Mononuclear cell (primary cell): ENCODE measurements around the gene TINAG. TPM values are rescaled to one million over a fixed set of nuclear protein-coding genes. Genes with fewer than 3 reads are reported as not detected.

ENCODE experiments used
- H3K27me3 ChIP-seq: 2 replicates; pipeline ENCODE4 v1.6.0; 2011; ENCODE audit warnings: low read length, control low read depth; ENCODE audit not compliant: insufficient read depth
- H3K4me1 ChIP-seq: 2 replicates; pipeline ENCODE4 v1.5.1; 2011; ENCODE audit warnings: mild to moderate bottlenecking, low read length, control low read depth; ENCODE audit not compliant: insufficient read depth
- H3K4me3 ChIP-seq: 2 replicates; pipeline ENCODE4 v1.5.1; 2011; ENCODE audit warnings: mild to moderate bottlenecking, low read length, moderate library complexity
- H3K9me3 ChIP-seq: 2 replicates; pipeline ENCODE4 v1.5.1; 2011; ENCODE audit warnings: low read depth, mild to moderate bottlenecking, control low read depth, low read length
- total RNA-seq: library from RNA; depleted of rRNA; stranded (reverse); fragments of >200 nt; gene quantifications from one replicate; pipeline ENCODE4 v1.2.3, GENCODE V29; 2012

TINAG gene, protein sequence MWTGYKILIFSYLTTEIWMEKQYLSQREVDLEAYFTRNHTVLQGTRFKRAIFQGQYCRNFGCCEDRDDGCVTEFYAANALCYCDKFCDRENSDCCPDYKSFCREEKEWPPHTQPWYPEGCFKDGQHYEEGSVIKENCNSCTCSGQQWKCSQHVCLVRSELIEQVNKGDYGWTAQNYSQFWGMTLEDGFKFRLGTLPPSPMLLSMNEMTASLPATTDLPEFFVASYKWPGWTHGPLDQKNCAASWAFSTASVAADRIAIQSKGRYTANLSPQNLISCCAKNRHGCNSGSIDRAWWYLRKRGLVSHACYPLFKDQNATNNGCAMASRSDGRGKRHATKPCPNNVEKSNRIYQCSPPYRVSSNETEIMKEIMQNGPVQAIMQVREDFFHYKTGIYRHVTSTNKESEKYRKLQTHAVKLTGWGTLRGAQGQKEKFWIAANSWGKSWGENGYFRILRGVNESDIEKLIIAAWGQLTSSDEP
- total RNA-seq = not detected

DNA sequence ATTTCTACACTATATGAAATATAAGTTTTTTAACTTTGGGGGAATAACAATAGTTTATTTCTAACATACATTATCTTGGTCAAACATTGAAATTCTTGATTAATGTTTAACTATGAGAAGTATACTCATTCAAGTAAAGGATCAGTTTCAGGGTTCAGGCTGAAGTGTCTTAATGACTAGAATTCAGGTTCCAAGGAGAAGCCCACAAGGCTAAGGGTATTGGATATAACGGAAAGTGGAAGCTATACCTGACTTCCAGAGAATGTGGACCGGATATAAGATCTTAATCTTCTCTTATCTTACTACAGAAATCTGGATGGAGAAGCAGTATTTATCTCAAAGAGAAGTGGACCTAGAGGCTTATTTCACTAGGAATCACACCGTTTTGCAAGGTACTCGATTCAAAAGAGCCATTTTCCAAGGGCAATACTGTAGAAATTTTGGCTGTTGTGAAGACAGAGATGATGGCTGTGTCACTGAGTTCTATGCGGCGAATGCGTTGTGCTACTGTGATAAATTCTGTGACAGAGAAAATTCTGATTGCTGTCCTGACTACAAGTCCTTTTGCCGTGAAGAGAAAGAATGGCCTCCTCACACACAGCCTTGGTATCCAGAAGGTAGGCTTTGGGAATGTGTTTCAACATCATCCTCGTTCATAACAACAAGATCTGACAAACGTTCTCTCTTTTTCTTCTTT lies at the start of gene TINAG:
TINAG (plus strand) TSS at position 153 of the 697 bp plus-strand sequence; CDS start at position 263, 110 bp downstream.
- no peak within 1 kb of the TSS for H3K4me3 ChIP-seq
- H3K9me3 ChIP-seq = peaks cover 6% of the 10 kb centered on the region
- no peaks in the 10 kb centered on the region for H3K27me3 ChIP-seq
- H3K4me1 ChIP-seq = no peaks in the 10 kb centered on the region

DNA sequence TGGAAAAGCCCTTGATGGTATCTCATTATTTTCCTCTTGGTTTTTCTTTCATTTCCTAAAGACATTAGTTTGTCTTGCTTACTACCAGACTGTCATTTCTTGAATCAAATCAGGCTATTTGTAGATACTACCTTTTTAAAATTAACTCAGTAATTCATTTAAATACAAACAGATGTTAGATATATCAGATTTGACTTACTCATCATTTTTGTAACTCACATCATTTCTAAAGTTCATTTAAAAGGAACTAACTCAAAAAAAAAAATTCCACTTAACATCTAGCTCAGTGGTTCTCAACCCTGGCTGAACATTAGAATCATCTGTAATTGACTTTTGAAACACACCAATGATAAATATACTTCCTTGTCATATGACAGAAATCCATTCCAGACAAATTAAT lies 48.2 kb upstream of the TINAG start:
- Histone ChIP-seq H3K27me3 (no peaks in the 10 kb centered on the region), H3K4me1 (no peaks in the 10 kb centered on the region), H3K4me3 (no peak overlapping the region), H3K9me3 (no peaks in the 10 kb centered on the region)

DNA sequence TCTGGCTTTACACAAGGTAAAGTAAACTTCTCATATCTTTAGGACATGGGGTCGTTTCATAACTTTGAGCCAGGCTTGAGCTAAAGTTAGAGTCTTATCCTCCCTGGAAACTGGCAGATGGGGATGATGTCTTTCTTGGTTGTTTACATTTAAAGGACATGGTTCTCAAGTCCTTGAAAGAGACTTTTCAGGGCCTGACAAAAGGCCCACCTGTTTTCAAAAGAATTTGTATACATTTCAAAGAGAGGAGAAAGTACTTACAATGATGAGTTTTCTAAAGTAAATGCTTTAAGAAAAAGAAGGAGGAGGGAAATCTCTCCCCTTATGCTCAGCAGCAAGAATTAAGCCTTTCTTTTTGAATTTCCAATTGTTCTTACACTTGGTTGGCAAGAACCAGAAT lies 45.7 kb upstream of the TINAG start:
- no peaks in the 10 kb centered on the region for H3K27me3 ChIP-seq
- no peak overlapping the region for H3K4me3 ChIP-seq
- H3K4me1 ChIP-seq = no peaks in the 10 kb centered on the region
- no peaks in the 10 kb centered on the region for H3K9me3 ChIP-seq

DNA sequence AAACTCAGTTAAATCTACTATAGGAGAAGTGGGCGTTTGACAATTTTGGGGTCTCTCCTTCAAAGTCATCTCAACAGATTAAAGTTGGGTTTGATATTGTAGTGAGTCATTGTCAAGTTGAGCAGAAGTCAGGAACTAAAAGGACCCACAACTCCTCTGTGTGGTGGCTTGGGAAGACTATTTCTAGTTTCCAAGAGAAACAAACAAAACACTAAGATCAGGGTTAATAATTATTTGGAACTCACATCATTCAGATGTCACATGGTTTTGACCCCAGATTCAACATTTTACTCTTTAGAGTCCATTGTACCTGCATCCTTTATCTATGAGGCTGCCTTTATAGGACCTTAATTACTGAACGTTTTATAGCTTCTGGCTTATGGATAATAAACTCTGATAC lies 45.3 kb upstream of the TINAG start:
- no peaks in the 10 kb centered on the region for H3K4me1 ChIP-seq
- H3K4me3 ChIP-seq = no peak overlapping the region
- H3K27me3 ChIP-seq = no peaks in the 10 kb centered on the region
- H3K9me3 ChIP-seq = no peaks in the 10 kb centered on the region

DNA sequence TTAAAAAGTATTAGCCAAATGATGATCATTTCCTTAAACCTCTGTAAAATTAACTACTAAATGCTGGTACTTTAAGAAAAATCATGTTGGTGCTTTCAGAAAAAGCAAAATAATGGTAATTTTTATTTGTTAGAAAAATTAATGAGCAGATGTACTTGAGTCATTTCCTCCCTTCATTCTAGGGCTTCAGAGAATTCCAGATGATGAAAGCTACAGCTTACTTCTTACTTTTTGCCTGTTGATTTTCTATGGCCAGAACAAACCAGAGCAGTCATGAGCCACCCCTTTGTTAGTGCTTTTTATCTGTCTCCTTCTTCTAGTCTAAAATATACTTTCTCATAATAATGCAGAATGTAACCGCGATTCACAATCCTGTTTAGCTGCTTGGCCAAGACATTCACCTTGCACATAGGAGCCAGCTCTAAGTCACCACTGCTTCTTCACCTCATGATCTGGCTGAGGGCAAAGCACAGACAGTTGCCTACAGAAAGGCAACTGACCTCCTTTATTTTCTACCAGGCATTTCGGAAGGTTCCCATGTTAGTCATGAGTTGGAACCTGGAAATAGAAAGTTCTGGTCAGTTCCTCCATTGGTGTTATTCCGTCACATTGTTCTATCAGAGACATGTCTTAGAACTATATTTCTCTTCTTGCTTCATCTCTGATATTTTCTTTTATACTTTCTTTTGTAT lies 43.5 kb upstream of the TINAG start:
- no peaks in the 10 kb centered on the region for H3K9me3 ChIP-seq
- H3K4me3 ChIP-seq = no peak overlapping the region
- H3K27me3 ChIP-seq = no peaks in the 10 kb centered on the region
- H3K4me1 ChIP-seq = no peaks in the 10 kb centered on the region

DNA sequence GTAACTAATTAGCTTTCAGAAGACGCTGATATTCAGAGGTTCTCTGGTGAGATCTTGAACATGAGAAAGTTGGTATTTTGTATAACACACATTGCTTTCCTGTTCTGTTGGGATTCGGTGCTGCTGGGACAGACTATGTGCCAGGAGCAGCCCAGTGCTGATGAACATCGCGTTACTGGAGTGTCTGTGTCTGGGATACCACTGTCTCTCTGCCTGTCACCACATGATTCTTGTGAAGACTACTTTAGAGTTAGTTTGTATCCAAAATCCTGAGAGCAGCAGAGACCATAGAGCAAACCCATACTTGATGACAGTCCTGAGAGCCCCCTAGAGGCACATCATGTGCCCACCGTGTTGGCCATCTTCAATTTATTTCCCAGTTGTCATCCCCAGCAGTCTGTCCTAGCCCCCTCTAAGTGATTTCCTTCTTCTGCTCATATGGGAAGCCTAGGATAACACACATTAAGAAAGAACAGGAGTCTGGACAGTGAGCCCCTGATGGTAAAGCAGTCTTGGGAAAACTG lies 41.8 kb upstream of the TINAG start:
- no peak overlapping the region for H3K4me3 ChIP-seq
- H3K27me3 ChIP-seq = no peaks in the 10 kb centered on the region
- no peaks in the 10 kb centered on the region for H3K9me3 ChIP-seq
- H3K4me1 ChIP-seq = no peaks in the 10 kb centered on the region

DNA sequence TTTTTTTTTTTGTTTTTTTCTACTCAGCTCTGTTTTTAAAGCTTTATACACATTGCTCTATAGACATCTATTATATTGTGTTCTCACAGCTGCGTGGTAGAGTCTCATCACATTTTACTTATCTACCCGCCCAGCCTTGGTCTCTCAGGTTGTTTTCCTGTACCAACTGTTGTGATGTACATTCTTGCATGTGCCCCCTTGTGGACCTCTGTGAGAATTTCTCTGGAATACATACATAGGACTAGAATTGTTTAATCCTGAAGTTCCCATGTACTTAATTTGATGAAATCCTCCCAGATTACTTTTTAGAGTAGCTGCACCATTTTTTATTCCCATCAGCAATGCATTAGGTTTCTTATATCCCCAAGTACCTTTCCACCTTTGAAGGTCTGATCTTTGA lies 40.4 kb upstream of the TINAG start:
- no peaks in the 10 kb centered on the region for H3K27me3 ChIP-seq
- no peaks in the 10 kb centered on the region for H3K9me3 ChIP-seq
- no peak overlapping the region for H3K4me3 ChIP-seq

DNA sequence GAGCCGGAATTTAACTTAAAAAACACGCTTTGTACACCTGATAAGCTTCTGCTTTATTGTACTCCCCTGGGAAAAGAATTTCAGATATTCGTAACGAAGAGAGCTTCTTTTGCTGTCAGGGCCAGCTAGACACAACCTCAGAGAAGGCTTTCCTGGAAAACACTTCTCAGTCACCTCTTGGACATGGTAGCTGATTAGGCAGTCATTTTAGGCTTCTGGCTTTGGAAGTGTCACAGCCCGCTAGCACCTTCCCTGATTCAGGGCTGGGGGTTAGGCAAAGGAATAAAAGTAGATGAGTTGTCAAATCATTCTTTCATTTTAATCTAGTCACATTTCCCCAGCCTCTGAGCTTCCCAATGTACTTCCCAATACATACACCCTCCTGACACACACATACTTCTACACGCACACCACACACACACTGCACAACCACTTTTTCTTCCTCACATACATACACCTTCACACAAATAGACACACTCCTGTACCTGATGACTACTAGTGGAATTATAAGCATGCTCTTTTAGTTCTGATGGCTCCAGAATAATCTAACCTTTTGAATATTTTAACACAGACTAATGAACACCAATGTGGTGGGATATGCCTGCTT lies 34.9 kb upstream of the TINAG start:
- no peaks in the 10 kb centered on the region for H3K4me1 ChIP-seq
- no peaks in the 10 kb centered on the region for H3K9me3 ChIP-seq
- H3K4me3 ChIP-seq = no peak overlapping the region
- no peaks in the 10 kb centered on the region for H3K27me3 ChIP-seq

More for the DNA sequence above, 40.4 kb upstream of the TINAG start:
- no peaks in the 10 kb centered on the region for H3K4me1 ChIP-seq

DNA sequence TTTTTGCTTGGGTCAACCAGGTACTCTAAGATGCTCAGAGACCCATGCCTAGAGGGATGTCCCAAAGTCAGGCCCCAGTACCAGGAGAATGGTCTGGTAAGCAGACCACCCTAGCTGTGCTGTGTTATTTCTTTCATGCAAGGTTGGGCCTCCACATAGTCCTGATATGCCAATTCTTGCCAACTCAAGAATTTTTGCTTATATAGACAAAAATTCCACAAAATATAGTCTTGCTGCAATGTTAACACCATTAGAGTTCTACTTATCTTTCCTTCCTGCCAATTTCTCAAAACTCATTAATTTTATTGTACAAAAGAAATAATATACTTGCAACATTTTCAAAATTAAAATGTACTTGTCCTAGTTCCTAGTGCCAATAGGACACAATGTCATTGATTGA lies 33.9 kb upstream of the TINAG start:
- Histone ChIP-seq H3K4me1 (no peaks in the 10 kb centered on the region), H3K27me3 (no peaks in the 10 kb centered on the region), H3K4me3 (no peak overlapping the region), H3K9me3 (no peaks in the 10 kb centered on the region)

DNA sequence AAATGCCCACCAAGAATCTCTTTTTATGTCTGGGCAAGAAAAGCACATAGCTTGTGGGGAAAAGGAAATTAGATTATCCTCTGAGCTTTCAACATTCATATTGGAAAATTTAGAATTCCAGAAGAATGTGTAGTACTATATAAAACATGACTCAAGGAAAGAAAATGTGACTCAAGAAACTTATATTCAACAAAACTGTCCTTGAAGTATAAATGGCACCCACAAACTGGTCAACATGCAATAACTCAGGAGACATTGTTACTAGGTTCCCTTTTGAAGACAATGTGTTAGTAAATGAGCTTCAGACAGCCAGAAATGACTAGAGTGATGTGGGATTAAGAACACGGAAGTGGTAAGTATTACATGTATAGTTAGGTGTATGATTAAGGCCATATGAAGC lies 26.1 kb upstream of the TINAG start:
- Histone ChIP-seq H3K27me3 (no peaks in the 10 kb centered on the region), H3K4me3 (no peak overlapping the region), H3K4me1 (no peaks in the 10 kb centered on the region), H3K9me3 (no peaks in the 10 kb centered on the region)

DNA sequence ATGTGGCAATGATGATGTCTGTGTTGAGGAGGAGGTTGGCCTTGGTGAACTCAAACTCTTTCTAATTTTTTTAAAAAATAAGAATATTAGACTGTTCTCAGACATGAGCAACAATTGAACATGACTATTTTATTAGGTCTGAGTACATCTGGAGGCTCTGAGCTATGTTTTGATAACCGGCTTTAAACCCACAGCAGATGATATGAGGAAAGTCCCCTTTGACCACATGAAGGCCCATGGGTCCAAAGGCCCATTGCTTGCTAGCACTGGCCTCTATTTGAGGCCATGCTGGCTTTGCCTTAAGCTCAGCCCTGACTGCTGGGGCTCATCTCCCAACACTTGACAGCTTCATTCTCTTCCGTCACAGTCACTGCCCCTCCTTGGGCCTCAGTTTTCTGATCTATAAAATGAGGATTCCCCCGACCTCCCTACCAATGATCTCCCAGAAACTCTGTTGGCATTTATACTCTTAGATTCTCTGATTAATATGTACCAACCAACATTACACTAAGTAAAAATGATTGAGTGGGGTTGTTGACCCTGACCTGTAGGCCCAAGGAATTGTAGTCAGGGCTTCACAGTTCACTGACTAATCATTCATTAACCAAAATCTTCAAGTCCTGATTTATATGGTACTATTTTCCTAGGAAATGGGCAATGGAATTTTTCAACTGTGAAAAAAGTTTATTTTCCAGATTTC lies 23.9 kb upstream of the TINAG start:
- Histone ChIP-seq H3K9me3 (no peaks in the 10 kb centered on the region), H3K4me3 (no peak overlapping the region), H3K27me3 (no peaks in the 10 kb centered on the region), H3K4me1 (no peaks in the 10 kb centered on the region)

DNA sequence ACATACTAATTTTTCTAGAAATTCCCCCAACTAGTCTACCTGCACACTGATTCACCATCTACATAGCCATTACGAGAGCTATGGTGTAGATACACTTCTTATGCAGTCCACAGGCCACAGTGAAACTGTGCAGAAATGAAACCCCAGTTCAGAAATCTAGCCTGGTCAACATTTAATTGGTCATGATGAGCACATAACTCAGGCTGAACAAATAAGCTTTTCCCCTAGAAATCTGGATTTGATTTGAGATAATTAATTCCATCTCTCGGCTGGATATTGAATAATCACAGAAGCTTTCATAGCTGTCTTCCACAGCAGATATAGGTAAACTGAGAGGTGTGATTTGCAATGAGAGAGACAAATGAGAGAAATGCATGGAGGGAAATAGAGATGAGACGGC lies 22.6 kb upstream of the TINAG start:
- Histone ChIP-seq H3K4me3 (no peak overlapping the region), H3K4me1 (no peaks in the 10 kb centered on the region), H3K27me3 (no peaks in the 10 kb centered on the region), H3K9me3 (no peaks in the 10 kb centered on the region)

DNA sequence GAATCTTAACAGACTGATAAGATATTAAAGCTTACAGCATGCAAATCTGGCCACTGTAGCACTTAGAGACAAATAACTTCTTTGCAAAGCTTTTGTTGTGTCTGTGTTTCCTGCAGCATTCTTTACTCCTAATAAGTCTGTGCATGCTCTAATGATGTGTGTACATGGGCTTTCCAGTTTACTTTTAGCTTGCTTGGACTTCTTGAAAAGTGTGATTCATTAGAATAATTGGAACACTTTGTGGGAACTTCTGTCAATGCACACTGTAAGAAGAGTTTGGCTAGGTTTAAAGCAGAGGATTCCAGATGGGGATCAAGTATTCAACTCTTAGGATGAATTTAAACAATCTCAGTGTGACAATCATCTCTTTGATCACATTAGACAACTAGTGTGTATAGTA lies 22.1 kb upstream of the TINAG start:
- Histone ChIP-seq H3K4me1 (no peaks in the 10 kb centered on the region), H3K27me3 (no peaks in the 10 kb centered on the region), H3K9me3 (no peaks in the 10 kb centered on the region), H3K4me3 (no peak overlapping the region)

DNA sequence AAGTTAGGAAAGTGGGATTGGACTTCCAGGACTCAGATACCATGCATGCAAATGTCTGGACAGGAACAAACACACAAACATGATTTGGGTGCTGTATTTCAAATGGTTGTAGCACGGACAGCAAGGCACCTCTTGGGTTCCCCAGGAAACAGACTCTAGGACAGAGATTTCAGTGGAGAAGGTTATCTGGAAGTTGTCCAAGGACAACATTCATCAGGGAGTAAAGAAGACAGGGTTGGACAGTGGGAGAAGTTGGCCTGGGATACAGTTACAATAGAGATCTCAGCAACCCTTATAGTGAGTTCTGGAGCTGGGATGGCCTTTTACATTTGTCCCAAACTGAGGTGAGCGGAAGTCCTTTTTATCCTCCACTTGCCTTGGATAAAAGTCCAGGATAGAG lies 19.8 kb upstream of the TINAG start:
- Histone ChIP-seq H3K27me3 (no peaks in the 10 kb centered on the region), H3K4me3 (no peak overlapping the region), H3K9me3 (no peaks in the 10 kb centered on the region), H3K4me1 (no peaks in the 10 kb centered on the region)
